ENCODE measurements around the gene MSI2.

MSI2 gene

DNA sequence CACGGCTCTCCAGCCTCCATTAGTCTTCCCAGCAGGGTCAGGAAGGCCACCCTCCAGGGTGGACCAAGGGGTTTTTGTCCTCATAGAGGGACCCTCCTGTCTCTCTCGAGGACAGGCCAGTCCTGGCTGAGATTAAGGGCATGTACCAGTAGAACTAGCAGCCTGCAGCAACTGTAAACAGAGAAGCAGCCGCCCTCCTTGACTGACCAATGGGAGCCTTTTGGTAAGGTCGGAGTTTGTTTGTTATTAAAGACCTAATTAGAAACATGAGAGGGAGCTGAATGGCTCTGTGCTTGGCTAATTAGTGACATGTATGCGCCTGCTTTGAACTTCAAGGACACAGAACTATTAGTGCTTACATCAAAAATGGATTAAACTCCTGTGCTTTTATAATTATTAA lies 408.8 kb downstream of the MSI2 start:
- no peak overlapping the region for H3K4me2 ChIP-seq (ENCODE audit: low read depth, low read length, poor library complexity, severe bottlenecking)
- no peaks in the 10 kb centered on the region for H3K9me2 ChIP-seq (replicated peaks; ENCODE audit: insufficient read depth, low read length)
- H3K79me2 ChIP-seq (ENCODE audit: insufficient read depth, low read length): no peaks in the 10 kb centered on the region
- no peak overlapping the region for H3K4me3 ChIP-seq (ENCODE audit: insufficient read depth, low read length, poor library complexity, severe bottlenecking)
- TF ChIP-seq EZH2phosphoT487 (conservative IDR thresholded peaks at IDR 0.05; ENCODE audit: low read length) (no peak), CTCF (IDR thresholded peaks at IDR 0.05; ENCODE audit: insufficient read depth, low read length, poor library complexity, severe bottlenecking) (no peak)
- H3K36me3 ChIP-seq (ENCODE audit: low read length): no peaks in the 10 kb centered on the region
- no peak overlapping the region for H3K27ac ChIP-seq (ENCODE audit: low read depth, low read length)
- H3K27me3 ChIP-seq (ENCODE audit: low read length): no peaks in the 10 kb centered on the region
- H3F3A ChIP-seq (ENCODE audit: insufficient read depth): no peaks in the 10 kb centered on the region
- H3K9ac ChIP-seq (ENCODE audit: low read length): no peak overlapping the region
- no peak overlapping the region for H2AFZ ChIP-seq (ENCODE audit: low read depth, low read length, severe bottlenecking)
- H3K9me3 ChIP-seq (ENCODE audit: insufficient read depth, low read length): no peaks in the 10 kb centered on the region
- no peaks in the 10 kb centered on the region for H4K20me1 ChIP-seq (ENCODE audit: low read depth, low read length)

- H3F3A ChIP-seq (ENCODE audit: insufficient read depth): no peaks in the 10 kb centered on the region
- H3K4me3 ChIP-seq (ENCODE audit: insufficient read depth, low read length, poor library complexity, severe bottlenecking): no peak overlapping the region
- H3K27me3 ChIP-seq (ENCODE audit: low read length): no peaks in the 10 kb centered on the region
- no peaks in the 10 kb centered on the region for H3K36me3 ChIP-seq (ENCODE audit: low read length)
- H3K9me2 ChIP-seq (replicated peaks; ENCODE audit: insufficient read depth, low read length): no peaks in the 10 kb centered on the region
- H3K4me2 ChIP-seq (ENCODE audit: low read depth, low read length, poor library complexity, severe bottlenecking): no peak overlapping the region
- no peaks in the 10 kb centered on the region for H3K9me3 ChIP-seq (ENCODE audit: insufficient read depth, low read length)
- no peak overlapping the region for H2AFZ ChIP-seq (ENCODE audit: low read depth, low read length, severe bottlenecking)
- H4K20me1 ChIP-seq (ENCODE audit: low read depth, low read length): no peaks in the 10 kb centered on the region
- no peak for TF ChIP-seq CTCF (IDR thresholded peaks at IDR 0.05; ENCODE audit: insufficient read depth, low read length, poor library complexity, severe bottlenecking)
- TF ChIP-seq EZH2phosphoT487 (conservative IDR thresholded peaks at IDR 0.05; ENCODE audit: low read length): no peak
- no peak overlapping the region for H3K9ac ChIP-seq (ENCODE audit: low read length)
- 0 out of 2 replicates have a peak overlapping the region, but pooled peaks have one; percentile 26 for H3K27ac ChIP-seq (ENCODE audit: low read depth, low read length)
- H3K79me2 ChIP-seq (ENCODE audit: insufficient read depth, low read length): no peaks in the 10 kb centered on the region
Measured at GRCh38 chr17:57665696-57666095, 409.4 kb downstream of the MSI2 start.

DNA sequence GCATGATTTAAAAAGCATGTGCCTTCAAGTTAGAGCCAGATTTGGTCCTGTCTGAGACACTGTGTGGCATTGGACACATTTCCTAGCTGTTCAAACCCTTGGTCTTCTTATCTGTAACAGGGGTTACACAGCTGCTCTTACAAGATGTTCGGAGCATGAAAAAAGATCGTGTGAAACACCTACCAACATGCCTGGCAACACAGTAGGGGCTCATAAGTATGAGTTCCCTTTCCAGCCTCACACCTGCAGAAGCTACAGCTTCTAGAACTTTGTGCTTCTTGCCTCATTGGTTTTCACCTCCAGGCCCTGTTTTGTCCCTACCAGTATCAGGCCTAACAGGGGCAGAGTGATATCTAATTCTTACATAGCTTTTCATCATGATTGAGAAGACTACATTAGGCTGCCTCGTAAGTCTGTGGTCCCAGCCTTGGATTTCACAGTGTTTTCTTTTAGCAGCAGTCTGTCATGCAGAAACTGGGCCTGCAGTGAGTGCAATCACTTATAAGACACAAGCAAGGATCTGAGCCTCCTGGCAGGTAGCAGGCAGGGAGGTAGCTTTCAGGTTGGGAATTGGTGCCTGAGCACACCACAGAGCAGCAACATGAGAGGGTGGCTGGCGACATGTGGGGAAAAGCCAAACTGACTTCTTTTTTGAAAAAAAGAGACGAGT lies 410.0 kb downstream of the MSI2 start:
- Histone ChIP-seq H3K9me3 (ENCODE audit: insufficient read depth, low read length) (no peaks in the 10 kb centered on the region), H3K36me3 (ENCODE audit: low read length) (no peaks in the 10 kb centered on the region), H4K20me1 (ENCODE audit: low read depth, low read length) (no peaks in the 10 kb centered on the region), H3K9ac (ENCODE audit: low read length) (no peak overlapping the region), H3K27me3 (ENCODE audit: low read length) (no peaks in the 10 kb centered on the region), H3K79me2 (ENCODE audit: insufficient read depth, low read length) (no peaks in the 10 kb centered on the region), H3K4me2 (ENCODE audit: low read depth, low read length, poor library complexity, severe bottlenecking) (no peak overlapping the region), H3K4me3 (ENCODE audit: insufficient read depth, low read length, poor library complexity, severe bottlenecking) (no peak overlapping the region), H3K9me2 (replicated peaks; ENCODE audit: insufficient read depth, low read length) (no peaks in the 10 kb centered on the region), H3F3A (ENCODE audit: insufficient read depth) (no peaks in the 10 kb centered on the region), H2AFZ (ENCODE audit: low read depth, low read length, severe bottlenecking) (no peak overlapping the region), H3K27ac (ENCODE audit: low read depth, low read length) (peak overlapping the region; percentile 26; the same call in 1 of the 2 replicates)
- TF ChIP-seq CTCF (IDR thresholded peaks at IDR 0.05; ENCODE audit: insufficient read depth, low read length, poor library complexity, severe bottlenecking) (no peak), EZH2phosphoT487 (conservative IDR thresholded peaks at IDR 0.05; ENCODE audit: low read length) (no peak)

Data from SU-DHL-6 (cell line).